ENCODE data around the gene CD247. TPM values are rescaled to one million over a fixed set of nuclear protein-coding genes. Genes with fewer than 3 reads are reported as not detected.

CD247 gene
- total RNA-seq (2022; extraction: Qiagen RNA extraction) = 0.54 to 0.87 TPM (median 0.61 TPM) in 5 replicates

DNA sequence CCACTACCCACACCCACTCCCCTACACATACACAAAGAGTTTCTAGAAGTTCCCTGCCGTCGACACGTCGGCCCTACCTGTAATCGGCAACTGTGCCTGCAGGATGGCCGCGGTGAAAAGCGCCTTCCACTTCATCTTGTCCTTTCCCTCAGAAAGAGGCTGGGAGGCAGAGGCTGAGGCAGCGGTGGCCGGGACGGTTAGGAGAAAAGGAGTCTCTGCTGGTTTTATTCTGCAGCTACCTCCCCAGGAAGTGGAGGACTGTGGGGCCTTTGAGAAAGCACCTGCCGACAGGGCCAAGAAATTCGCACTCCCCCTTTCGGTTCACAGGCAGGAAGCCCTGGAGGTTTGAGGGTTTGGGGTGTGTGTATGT lies at the start of gene CD247:
CD247 (minus strand) TSS at position 199 of the 370 bp plus-strand sequence; CDS start at position 135, 64 bp downstream.

DNA sequence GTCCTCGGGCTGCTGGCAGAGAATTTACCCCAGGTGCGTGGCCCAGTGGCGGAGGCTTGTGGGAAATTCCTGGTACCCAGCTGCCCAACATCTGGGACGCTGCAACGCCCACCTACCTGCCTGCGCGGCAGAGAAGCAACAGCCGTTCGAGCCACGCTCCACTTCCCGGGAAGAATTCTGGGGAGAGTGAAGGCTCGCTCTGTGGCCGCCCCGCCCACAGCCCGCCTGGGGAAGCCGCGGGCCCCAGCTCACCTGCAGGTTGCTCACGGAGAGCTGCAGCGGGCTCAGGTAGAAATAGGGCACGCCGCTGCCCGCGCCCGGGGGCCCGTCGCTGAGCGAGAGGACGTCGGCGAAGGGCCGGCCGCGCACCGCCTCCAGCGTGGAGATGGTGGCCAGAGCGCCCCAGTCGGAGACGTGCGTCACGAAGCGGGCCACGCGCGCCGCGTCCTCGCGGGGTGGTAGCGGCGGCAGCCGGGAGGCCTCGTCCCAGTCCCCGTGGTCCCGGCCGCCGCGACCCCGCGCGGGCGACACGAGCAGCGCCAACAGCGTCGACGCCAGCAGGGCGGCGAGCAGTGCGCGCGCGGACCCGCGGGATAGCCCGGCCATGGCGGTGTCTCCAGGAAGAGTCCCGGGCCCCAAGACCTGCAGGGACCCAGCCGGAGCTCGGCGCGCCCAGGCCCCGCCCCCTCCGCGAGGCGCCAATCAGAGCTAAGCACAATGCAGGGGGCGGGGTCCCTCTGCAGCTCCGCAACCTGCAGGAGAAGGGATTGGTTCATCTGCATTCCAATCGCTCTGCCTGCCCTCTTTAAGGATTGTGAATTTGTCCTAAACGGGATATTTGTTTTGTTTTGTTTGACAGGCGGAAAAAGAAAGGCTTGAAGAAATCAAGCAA lies 35.1 kb upstream of the CD247 start, which contains the start of gene CREG1:
CREG1 (minus strand) TSS at position 627 of the 892 bp plus-strand sequence.

Other genes starting within 250 kb of the CD247 start
- 72.3 to 85.3 TPM (median 81.1 TPM) in 5 replicates for gene CREG1, start 35.2 kb upstream of the CD247 start, total RNA-seq (2022; extraction: Qiagen RNA extraction)
- 0.02 to 0.09 TPM (median 0.02 TPM) in 5 replicates for gene RCSD1, start 111.7 kb upstream of the CD247 start, total RNA-seq (2022; extraction: Qiagen RNA extraction)
- gene MPZL1, start 203.5 kb upstream of the CD247 start, total RNA-seq (2022; extraction: Qiagen RNA extraction) = 97.7 to 139 TPM (median 126 TPM) in 5 replicates

Data from A549 treated with dexamethasone at 1 μM for 4 hours (cell line).